ENCODE results near the gene EVX2.

DNA sequence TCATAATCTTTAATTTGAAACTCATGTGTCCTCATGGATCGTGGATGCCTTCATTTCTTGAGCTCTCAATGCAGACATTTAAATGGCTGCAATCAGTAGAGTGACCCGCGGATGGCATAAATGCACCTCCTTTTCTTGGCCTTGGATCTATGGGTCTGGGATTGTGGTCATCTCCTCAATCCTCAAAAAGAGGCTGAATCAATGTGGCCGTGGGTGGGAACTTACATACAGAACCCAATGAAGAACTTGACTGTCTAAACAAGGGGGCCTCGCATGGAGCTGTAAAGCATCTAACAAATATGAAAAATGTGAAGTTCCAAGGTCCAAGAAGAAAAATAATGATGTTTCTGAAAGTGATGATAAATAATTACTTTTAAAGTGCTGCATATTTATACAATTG lies 11.7 kb upstream of the EVX2 start:
- TF ChIP-seq, protein P1, sequence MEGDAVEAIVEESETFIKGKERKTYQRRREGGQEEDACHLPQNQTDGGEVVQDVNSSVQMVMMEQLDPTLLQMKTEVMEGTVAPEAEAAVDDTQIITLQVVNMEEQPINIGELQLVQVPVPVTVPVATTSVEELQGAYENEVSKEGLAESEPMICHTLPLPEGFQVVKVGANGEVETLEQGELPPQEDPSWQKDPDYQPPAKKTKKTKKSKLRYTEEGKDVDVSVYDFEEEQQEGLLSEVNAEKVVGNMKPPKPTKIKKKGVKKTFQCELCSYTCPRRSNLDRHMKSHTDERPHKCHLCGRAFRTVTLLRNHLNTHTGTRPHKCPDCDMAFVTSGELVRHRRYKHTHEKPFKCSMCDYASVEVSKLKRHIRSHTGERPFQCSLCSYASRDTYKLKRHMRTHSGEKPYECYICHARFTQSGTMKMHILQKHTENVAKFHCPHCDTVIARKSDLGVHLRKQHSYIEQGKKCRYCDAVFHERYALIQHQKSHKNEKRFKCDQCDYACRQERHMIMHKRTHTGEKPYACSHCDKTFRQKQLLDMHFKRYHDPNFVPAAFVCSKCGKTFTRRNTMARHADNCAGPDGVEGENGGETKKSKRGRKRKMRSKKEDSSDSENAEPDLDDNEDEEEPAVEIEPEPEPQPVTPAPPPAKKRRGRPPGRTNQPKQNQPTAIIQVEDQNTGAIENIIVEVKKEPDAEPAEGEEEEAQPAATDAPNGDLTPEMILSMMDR (IDR thresholded peaks at IDR 0.05), result no peak
- TF ChIP-seq POLR2A (IDR thresholded peaks at IDR 0.05) (no peak), EP300 (IDR thresholded peaks at IDR 0.05) (no peak)
